HG03521 (cell line): ENCODE data around the gene IZUMO4.
A peak's percentile ranks its signal among the peaks of the same experiment; 100 is the strongest.
"Not testable (repeated sequence)": the region's sequence is repeated elsewhere in the genome, so short reads cannot be mapped to it uniquely, and the experiment has no call there.

Source experiments
- ATAC-seq: cut with Tn5 transposase; IDR thresholded peaks from one replicate; pipeline ENCODE4 v1.9.1; 2021; ENCODE audit warnings: mild to moderate bottlenecking, moderate library complexity; ENCODE audit not compliant: unreplicated experiment

The IZUMO4 gene

DNA sequence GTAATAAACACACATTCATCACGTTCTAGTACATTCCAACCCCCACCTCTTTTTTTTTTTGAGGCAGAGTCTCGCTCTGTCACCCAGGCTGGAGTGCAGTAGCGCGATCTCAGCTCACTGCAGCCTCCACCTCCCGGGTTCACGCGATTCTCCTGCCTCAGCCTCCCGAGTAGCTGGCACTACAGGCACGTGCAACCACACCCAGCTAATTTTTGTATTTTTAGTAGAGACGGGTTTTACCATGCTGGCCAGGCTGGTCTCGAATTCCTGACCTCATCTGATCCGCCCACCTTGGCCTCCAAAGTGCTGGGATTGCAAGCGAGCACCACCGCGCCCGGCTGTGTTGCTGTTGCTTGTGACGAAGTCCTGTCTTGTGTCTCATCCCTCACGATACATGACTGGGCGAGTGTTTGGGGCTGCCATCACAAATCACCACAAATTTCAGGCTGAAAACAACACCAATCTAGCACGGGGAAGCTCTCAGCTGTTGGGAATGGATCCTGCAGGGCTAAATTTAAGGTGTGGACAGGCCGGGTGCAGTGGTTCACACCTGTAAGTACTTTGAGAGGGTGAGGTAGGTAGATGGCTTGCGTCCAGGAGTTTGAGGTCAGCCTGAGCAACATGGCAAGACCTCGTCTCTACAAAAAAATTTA is 16.3 kb upstream of the IZUMO4 start:
- no peak for ATAC-seq

DNA sequence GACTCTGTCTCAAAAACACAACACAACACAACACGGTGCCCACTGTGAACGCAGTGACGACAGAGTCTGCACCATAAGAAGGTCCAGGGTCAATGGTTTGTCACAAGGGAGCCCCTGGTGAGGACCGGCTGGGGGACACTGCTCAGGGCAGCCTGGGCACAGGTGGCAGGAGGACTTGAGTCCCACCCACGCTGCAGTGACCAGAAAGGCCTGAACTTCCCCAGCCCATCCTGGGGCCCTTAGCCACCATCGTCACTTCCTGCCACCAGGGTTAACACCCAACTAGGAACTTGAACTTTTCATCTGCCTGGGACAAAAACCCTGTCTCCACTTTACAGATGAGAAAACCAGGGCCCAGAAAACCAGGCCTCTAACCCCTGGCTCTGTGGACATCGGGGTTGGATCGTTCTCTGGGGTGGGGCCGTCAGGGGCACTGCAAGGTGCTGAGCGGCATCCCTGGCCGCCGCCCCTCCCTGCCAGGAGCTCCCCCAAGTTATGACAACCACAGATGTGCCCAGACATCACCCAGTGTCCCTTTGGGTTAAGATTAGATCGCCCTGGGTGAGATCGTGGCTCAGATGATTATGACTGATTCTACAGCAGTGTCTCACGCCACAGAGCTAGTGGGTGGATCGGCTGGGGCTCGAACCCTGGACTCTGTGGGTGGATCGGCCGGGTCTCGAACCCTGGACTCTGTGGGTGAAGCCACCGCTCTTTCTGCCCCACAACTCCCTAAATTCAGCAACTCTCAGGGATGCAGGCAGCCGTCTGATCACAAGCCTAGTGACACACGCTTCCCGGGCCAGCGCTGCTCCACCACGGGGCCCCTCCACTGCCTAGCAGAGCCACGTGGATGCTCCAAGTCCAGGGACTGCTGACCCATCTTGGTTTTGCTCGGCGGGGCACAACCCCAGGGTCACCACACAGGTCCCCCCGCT is 14.6 kb upstream of the IZUMO4 start:
- ATAC-seq = no peak

- ATAC-seq = no peak
These were observed 13.4 kb upstream of the IZUMO4 start for GRCh38 chr19:2083174-2083854.

GRCh38 chr19:2084993-2085720 is 11.6 kb upstream of the IZUMO4 start:
- ATAC-seq = peak; percentile 39

DNA sequence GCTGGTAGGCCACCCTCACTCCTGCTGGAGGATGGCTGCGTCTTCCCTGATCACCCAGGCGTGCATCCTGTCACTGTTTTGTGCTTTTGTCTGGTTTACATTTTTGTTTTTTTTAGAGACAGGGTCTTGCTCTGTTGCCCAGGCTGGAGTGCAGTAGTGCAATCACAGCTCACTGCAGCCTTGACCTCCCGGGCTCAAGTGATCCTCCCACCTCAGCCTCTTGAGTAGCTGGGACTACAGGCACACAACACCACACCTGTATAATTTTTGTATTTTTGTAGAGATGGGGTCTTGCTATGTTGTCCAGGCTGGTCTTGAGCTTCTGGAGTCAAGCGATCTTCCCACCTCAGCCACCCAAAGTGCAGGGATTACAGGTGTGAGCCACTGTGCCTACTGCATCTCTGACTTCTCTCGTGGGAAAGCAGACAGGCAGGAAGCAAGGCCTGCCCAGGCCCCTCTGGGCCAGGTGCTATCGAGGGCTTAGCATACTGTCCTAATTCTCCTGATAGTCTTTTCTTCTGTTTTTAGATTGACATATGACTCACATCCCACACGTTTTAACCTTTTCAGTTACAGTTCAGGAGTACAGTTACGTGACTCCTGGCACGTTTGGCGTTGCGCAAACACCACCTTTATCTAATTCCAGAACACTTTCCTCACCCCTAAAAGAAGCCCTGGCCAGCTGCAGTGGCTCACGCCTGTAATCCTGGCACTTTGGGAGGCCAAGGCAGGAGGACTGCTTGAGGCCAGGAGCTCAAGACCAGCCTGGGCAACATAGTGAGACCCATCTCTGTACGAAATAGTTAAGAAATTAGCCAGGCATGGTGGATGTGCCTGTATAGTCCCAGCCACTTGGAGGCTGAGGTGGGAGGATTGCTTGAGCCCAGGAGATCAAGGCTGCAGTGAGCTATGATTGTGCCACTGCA is 9.8 kb upstream of the IZUMO4 start:
- not testable (repeated sequence) for ATAC-seq

DNA sequence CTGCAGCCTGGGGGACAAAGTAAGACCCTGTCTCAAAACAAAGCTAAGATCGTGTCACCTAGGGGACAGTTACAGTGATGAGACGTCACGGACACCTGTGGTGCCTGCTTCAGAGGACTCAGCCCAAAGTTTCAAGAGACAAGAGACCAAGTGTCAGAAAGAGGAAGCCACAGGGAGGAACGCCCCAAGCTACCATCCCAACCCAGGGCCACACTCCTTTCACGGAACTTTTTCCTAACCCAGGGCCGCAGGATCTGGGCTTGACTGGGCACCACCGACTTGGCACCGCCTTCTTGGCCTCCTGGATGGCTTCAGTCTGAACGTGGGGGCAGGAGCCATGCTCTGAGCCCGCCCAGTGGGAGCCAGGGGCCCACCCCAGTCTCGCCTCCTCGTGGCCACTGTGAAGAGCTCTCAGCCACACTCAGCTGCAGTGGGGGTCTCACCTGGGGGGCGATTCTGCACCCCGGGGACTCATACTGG is 9.1 kb upstream of the IZUMO4 start:
- no peak for ATAC-seq

- ATAC-seq = no peak
These were observed 7.6 kb upstream of the IZUMO4 start for GRCh38 chr19:2089001-2089711.

- no peak for ATAC-seq
These were observed 7.0 kb upstream of the IZUMO4 start for GRCh38 chr19:2089727-2090053.

- ATAC-seq = not testable (repeated sequence)
These were observed 4.7 kb upstream of the IZUMO4 start for GRCh38 chr19:2091926-2092525.

DNA sequence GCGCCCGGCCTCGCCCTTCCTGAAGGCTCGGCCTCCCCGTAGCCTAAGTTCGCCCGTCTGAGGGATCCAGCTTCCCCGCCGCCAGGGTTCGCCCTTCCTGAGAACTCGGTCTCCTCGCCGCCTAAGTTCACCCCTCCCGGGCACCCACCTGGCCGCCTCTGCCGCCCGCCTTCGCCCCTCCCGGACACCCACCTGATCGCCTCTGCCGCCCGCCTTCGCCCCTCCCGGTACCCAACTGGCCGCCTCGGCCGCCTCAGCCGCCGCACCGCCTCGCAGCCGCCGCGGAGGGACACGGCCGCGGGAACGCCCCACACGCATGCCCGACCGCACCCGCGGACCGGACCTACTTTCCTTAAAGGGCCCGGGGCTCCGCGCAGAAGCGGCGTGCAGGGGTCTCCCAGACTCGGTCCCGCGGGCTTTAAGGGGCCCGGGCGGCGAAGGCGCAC is 658 bp upstream of the IZUMO4 start, which contains the start of gene MOB3A:
Gene MOB3A (minus strand): TSS at position 293 of the 446 bp plus-strand sequence. CDS start 17,766 bp downstream, outside the sequence.
- peak; percentile 40 for ATAC-seq

GRCh38 chr19:2097203-2097885 is 629 bp downstream of the IZUMO4 start:
- ATAC-seq = no peak

GRCh38 chr19:2097886-2098327 is 1.2 kb downstream of the IZUMO4 start:
- ATAC-seq = no peak

- ATAC-seq = no peak
These were observed 2.4 kb downstream of the IZUMO4 start for GRCh38 chr19:2099054-2099501.

- ATAC-seq = no peak
These were observed 3.4 kb downstream of the IZUMO4 start for GRCh38 chr19:2099937-2100718.

- ATAC-seq = no peak
These were observed 4.0 kb downstream of the IZUMO4 start for GRCh38 chr19:2100719-2101061.

DNA sequence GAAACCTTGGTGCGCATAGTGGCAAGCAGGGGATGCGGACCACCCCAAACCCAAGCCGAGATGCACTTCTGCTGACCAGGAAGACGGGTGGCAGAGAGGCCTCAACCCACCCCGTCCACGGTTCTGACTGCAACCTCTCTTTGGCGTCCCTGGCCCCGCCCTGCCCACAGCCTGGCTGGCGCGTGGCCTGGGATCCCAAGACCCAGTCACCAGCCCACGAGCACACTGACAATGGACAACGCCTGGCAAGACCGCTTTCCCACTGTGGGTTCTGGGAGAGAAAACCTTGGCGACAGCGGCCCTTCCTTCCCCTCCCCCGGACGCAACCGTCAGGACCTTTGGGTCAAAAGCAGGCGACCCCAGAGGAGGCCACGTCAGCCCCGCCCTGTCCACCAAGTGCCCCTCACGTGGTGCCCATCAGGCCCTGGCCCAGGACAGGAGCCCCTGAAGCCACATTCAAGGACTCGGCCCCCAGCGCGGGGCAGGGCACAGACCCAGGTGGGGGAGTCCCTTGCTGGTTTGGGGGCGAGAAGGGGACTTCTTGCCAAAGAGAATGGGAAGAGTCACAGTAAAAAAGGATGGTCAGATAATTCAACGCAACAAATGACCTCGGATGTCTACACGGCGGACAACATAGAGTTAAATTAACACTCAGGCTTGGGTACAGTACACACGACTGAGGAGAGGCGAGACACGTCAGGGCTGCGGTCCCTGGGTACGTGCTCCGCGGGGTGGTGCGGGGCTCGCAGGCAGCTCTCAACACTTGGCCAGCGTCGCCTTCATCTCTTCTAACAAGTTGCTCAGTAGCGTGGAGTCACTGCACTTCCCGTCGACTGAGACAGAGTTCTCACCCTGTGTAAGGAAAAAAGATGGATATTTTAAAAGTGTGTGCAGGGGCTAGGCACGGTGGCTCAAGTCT is 5.0 kb downstream of the IZUMO4 start:
- no peak for ATAC-seq
